Adrenal gland (tissue), 5 donors: ENCODE measurements around the gene ACOT6.

Experiments used
- CTCF ChIP-seq, 6 experiments: fragments of 450-650 bp in 4 of 6; fragments of 200-600 bp in 2 of 6; sonication (generic) in 1 of 6; IDR thresholded peaks; 1 replicate in 5 of 6; 2 replicates in 1 of 6; pipeline versions ENCODE4 v1.5.1 to v1.8.0; 2016 to 2021; ENCODE audit warnings: antibody characterized with exemption in 6 of 6, mild to moderate bottlenecking in 2 of 6, moderate library complexity in 1 of 6
- POLR2A ChIP-seq, 2 donors: fragments of 450-650 bp; IDR thresholded peaks; one replicate each; pipeline ENCODE4 v1.6.1; 2017; ENCODE audit warnings: antibody characterized with exemption in 2 of 2, mild to moderate bottlenecking in 2 of 2, moderate library complexity in 1 of 2
- donor health status: DM: no; HTN: no; CAD: no.

GRCh38 chr14:73613046-73613383 is 698 bp downstream of the ACOT6 start:
- TF ChIP-seq POLR2A (IDR thresholded peaks at IDR 0.05) = no peak
- TF ChIP-seq CTCF (IDR thresholded peaks at IDR 0.05) = no peak
